Prostate gland (tissue), 2 donors: Measurements from ENCODE around the gene LRRC43.

Experiments used
- CTCF ChIP-seq, 4 experiments: fragments of 200-600 bp in 2 of 4; fragments of 450-650 bp in 2 of 4; sonication (generic) in 2 of 4; IDR thresholded peaks; 1 replicate in 3 of 4; 2 replicates in 1 of 4; pipeline ENCODE4 v1.5.1; 2016 to 2019; ENCODE audit warnings: antibody characterized with exemption in 4 of 4, mild to moderate bottlenecking in 2 of 4, moderate library complexity in 2 of 4
- POLR2AphosphoS5 ChIP-seq: sonication (generic); formaldehyde crosslinking; IDR thresholded peaks from one replicate; pipeline ENCODE4 v1.6.1; 2017; ENCODE audit warnings: antibody characterized with exemption

GRCh38 chr12:122216445-122216844, 33.5 kb downstream of the LRRC43 start:
- TF ChIP-seq CTCF (IDR thresholded peaks at IDR 0.05) (no peak), POLR2AphosphoS5 (no peak)
